Suppressor macrophage treated with lipopolysaccharide for 4 hours (primary cell): Measurements from ENCODE around the gene SYF2.
"Not testable (repeated sequence)": the region's sequence is repeated elsewhere in the genome, so short reads cannot be mapped to it uniquely, and the experiment has no call there.

Experiments used
- DNase-seq: peaks from one replicate; pipeline ENCODE4 v3.0.0-alpha.2; 2020

SYF2 gene

DNA sequence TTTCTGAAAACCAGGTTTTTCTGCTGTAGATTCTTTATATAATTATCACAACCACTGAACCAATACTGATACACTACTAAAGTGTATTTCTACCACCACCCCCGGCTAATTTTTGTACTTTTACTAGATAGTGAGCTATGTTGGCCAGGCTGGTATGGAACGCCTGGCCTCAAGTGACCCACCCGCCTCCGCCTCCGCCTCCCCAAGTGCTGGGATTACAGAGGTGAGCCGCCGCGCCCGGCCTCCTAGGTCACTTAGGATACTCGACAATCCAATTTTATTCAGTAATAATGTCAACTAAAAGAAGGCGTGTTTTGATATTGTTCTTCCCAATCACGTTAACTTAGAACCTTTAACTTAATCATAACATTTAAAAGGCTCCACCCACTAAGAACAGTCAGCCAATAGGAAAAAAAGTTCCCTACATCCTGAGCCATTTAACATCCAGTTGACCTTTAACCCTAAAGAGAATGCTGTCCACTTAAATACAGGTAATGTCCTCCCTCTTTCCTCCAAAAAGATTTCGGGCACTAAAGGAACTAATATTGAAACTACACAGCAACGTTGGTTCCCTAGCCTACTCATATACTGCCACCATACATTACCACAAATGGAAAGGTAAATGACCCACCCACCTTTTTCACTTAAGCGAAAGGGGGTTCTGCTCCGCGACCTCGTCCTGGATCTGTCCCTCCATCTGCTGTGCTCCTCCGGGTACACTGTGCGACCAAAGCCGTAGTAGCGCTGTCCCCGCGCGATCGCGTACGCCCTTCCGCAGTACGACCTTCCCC, 13.7 kb upstream of the SYF2 start:
- peak; percentile 36 for DNase-seq

- no peak for DNase-seq
Measured at GRCh38 chr1:25245393-25245792, 13.1 kb upstream of the SYF2 start.

- DNase-seq: no peak
Measured at GRCh38 chr1:25243907-25244306, 11.6 kb upstream of the SYF2 start.

GRCh38 chr1:25239681-25240541, 7.6 kb upstream of the SYF2 start:
- DNase-seq: peak; percentile 88

GRCh38 chr1:25238046-25238445, 5.7 kb upstream of the SYF2 start:
- DNase-seq: no peak

- DNase-seq: not testable (repeated sequence)
Measured at GRCh38 chr1:25236261-25236660, 4.0 kb upstream of the SYF2 start.

DNA sequence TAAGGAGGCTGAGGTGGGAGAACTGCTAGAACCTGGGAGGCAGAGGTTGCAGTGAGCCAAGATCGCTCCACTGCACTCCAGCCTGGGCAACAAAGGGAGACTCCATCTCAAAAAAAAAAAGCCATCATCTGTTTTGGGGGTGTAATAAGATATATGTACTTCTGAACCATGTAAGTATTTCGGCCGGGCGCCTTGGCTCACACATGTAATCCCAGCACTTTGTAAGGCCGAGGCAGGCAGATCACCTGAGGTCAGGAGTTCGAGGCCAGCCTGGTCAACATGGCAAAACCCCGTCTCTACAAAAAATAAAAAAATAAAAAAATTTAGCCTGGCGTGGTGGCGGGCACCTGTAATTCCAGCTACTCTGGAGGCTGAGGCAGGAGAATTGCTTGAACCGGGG, 3.1 kb upstream of the SYF2 start:
- DNase-seq: not testable (repeated sequence)

- peak; percentile 96 for DNase-seq
Measured at GRCh38 chr1:25232866-25233784, 823 bp upstream of the SYF2 start.

GRCh38 chr1:25223471-25223870, 8.8 kb downstream of the SYF2 start:
- no peak for DNase-seq

GRCh38 chr1:25222606-25223005, 9.7 kb downstream of the SYF2 start:
- DNase-seq: no peak

DNA sequence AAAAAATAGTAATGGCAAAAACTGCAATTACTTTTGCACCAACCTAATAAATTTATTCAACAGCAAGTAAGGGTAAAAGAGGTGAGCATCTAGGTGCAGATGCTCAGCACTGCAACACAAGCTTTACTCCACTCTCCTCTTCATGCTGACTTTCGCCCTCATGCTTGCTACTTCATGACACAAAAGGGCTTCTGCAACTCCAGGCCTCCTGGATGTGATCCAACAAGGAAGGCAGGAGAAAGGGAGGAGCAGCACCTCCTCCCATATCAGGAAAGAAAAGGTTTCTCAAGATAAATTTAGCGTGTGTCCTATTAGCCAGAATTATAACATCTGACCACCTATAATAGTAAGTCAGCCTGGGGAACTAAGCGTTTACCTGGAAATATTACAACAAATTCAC, 11.6 kb downstream of the SYF2 start:
- no peak for DNase-seq

- DNase-seq: no peak
Measured at GRCh38 chr1:25219661-25220251, 12.5 kb downstream of the SYF2 start.

- no peak for DNase-seq
Measured at GRCh38 chr1:25217598-25218232, 14.6 kb downstream of the SYF2 start.

DNA sequence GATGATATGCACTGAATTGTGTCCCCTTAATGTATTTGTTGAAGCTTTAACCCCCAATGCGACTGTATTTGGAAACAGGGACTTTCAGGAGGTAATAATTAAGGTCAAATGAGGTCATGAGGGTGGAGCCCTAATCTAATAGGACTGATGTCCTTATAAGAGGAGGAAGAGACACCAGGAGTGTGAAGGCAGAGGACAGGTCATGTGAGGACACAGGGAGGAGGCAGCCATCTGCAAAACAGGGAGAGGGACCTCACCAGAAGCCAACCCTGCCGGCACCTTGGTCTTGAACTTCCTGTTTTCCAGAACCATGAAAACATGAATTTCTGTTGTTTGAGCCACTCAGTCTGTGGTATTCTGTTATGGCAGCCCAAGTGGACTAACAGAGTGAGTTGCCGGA, 15.3 kb downstream of the SYF2 start:
- no peak for DNase-seq

DNA sequence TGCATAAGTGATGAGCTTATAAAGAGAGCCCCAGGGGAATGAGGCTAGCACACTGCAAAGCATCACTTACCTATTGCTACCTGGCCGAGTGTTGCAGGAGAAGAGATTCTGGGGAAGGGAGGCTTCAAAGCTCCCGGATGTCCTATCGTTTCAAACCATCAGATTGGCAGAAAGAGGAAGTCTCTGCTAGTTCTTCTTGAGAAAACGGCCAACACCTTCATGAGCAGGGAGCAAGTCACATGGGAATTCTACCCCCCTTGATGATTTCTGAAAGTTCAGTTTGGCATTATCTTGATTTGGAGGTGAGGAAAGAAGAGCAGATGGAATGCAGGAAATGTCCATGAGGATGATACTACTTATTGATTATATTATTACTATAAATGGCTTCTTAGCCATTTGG, 16.2 kb downstream of the SYF2 start:
- DNase-seq: no peak

- no peak for DNase-seq
Measured at GRCh38 chr1:25212725-25213124, 19.6 kb downstream of the SYF2 start.

GRCh38 chr1:25210728-25211127, 21.6 kb downstream of the SYF2 start:
- DNase-seq: no peak

GRCh38 chr1:25209516-25209915, 22.8 kb downstream of the SYF2 start:
- DNase-seq: peak; percentile 26

GRCh38 chr1:25208561-25209222, 23.6 kb downstream of the SYF2 start:
- DNase-seq: no peak

DNA sequence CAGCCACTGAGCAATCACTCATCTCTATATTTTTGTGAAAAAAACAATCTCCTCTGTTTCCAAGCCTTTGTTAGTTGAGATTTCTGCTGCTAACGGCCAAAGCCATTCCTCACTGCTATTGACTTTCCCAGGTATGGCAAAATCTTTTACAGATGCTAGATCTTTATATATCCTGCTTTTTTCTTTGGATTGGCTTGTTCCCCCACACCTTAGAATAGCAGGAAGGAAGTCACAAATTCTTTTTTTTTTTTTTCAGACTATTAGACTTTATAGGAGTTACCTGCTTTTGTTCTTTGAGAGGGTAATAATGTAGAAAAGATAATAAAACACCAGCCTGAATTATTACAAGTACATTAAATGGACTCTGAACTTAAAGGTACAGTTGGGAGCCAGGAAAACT, 24.2 kb downstream of the SYF2 start:
- no peak for DNase-seq

GRCh38 chr1:25206201-25206600, 26.1 kb downstream of the SYF2 start:
- DNase-seq: no peak

GRCh38 chr1:25205786-25206185, 26.5 kb downstream of the SYF2 start:
- no peak for DNase-seq
